ENCODE data around the gene SNX20. TPM values are rescaled to one million over a fixed set of nuclear protein-coding genes. Genes with fewer than 3 reads are reported as not detected.

Gene SNX20
- total RNA-seq, 1 donor from 2014 or later: 0.69 TPM

DNA sequence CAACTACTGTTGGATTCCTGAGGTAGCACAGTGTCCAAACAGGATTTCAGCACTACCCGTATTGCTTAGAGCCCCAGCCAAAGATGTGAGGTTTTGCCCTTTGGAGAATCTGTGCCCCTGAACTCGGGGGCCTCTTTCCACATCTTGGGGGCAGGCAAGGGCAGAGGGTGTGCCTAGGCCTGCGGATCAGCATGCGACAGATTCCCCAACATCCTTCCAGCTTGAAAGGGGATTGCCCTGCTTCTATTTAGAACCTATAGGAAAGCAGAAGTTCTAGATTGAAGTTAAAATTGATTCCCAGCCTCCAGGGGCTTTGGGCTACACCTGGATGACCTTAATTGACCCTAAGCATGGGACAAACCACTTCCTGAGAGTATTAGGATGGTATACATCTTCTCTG, 31.8 kb upstream of the SNX20 start:
- H3K4me1 ChIP-seq: peaks cover 15% of the 10 kb centered on the region
- no peaks in the 10 kb centered on the region for H3K36me3 ChIP-seq
- intact Hi-C loops (cut with micrococcal nuclease): no loop called here
- H3K27me3 ChIP-seq (ENCODE audit: low read depth): no peaks in the 10 kb centered on the region
- TF ChIP-seq, protein P1, sequence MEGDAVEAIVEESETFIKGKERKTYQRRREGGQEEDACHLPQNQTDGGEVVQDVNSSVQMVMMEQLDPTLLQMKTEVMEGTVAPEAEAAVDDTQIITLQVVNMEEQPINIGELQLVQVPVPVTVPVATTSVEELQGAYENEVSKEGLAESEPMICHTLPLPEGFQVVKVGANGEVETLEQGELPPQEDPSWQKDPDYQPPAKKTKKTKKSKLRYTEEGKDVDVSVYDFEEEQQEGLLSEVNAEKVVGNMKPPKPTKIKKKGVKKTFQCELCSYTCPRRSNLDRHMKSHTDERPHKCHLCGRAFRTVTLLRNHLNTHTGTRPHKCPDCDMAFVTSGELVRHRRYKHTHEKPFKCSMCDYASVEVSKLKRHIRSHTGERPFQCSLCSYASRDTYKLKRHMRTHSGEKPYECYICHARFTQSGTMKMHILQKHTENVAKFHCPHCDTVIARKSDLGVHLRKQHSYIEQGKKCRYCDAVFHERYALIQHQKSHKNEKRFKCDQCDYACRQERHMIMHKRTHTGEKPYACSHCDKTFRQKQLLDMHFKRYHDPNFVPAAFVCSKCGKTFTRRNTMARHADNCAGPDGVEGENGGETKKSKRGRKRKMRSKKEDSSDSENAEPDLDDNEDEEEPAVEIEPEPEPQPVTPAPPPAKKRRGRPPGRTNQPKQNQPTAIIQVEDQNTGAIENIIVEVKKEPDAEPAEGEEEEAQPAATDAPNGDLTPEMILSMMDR (IDR thresholded peaks at IDR 0.05; ENCODE audit: borderline replicate concordance): no peak
- no peak overlapping the region for H3K27ac ChIP-seq (replicated peaks)
- H3K4me3 ChIP-seq: no peak overlapping the region
- no peaks in the 10 kb centered on the region for H3K9me3 ChIP-seq (replicated peaks)
- no peak for DNase-seq

DNA sequence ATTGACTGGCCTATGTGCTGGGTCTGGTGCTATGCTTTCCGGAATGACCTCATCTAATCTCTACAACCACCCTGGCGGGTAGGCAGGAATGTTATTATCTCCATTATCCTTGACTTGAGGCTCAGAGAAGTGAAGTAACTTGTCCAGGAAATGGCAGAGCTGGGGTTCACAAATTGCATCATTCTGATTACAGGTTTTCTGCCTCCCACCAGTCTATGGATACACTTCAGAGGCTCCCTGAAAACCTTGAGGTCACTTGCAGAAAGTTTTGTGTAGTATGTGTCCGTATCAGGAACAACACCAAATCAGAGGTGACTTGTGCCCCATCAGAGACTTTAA, 31.4 kb upstream of the SNX20 start:
- H3K9me3 ChIP-seq (replicated peaks): no peaks in the 10 kb centered on the region
- H3K27me3 ChIP-seq (ENCODE audit: low read depth): no peaks in the 10 kb centered on the region
- no peak overlapping the region for H3K27ac ChIP-seq (replicated peaks)
- no peaks in the 10 kb centered on the region for H3K36me3 ChIP-seq
- intact Hi-C loops (cut with micrococcal nuclease): no loop called here
- H3K4me1 ChIP-seq: peaks cover 15% of the 10 kb centered on the region
- H3K4me3 ChIP-seq: no peak overlapping the region
- TF ChIP-seq, protein P1 (IDR thresholded peaks at IDR 0.05; ENCODE audit: borderline replicate concordance): no peak
- DNase-seq: no peak

DNA sequence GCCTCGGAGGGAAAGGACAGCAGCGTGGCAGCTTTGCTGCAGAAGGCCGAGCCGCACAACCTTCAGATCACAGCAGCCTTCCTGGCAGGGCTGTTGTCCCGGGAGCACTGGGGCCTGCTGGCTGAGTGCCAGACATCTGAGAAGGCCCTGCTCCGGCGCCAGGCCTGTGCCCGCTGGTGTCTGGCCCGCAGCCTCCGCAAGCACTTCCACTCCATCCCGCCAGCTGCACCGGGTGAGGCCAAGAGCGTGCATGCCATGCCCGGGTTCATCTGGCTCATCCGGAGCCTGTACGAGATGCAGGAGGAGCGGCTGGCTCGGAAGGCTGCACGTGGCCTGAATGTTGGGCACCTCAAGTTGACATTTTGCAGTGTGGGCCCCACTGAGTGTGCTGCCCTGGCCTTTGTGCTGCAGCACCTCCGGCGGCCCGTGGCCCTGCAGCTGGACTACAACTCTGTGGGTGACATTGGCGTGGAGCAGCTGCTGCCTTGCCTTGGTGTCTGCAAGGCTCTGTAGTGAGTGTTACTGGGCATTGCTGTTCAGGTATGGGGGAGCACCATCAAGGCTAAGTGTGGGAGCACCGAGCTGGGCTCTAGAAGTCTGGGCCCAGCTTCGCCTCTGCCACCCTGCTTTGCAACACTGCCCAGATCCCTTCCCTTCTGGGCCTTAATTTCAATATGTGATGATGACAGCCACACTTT, 30.9 kb upstream of the SNX20 start:
- Histone ChIP-seq H3K36me3 (no peaks in the 10 kb centered on the region), H3K4me1 (peaks cover 15% of the 10 kb centered on the region), H3K27ac (replicated peaks) (peak overlapping the region; percentile 36), H3K27me3 (ENCODE audit: low read depth) (no peaks in the 10 kb centered on the region), H3K4me3 (no peak overlapping the region), H3K9me3 (replicated peaks) (no peaks in the 10 kb centered on the region)
- intact Hi-C loops (cut with micrococcal nuclease): no loop called here
- DNase-seq: peak; percentile 59
- TF ChIP-seq, protein P1 (IDR thresholded peaks at IDR 0.05; ENCODE audit: borderline replicate concordance): no peak

DNA sequence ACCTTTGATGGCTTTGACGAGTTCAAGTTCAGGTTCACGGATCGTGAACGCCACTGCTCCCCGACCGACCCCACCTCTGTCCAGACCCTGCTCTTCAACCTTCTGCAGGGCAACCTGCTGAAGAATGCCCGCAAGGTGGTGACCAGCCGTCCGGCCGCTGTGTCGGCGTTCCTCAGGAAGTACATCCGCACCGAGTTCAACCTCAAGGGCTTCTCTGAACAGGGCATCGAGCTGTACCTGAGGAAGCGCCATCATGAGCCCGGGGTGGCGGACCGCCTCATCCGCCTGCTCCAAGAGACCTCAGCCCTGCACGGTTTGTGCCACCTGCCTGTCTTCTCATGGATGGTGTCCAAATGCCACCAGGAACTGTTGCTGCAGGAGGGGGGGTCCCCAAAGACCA, 29.9 kb upstream of the SNX20 start:
- Histone ChIP-seq H3K27ac (replicated peaks) (no peak overlapping the region), H3K27me3 (ENCODE audit: low read depth) (no peaks in the 10 kb centered on the region), H3K4me1 (peaks cover 15% of the 10 kb centered on the region), H3K4me3 (no peak overlapping the region), H3K9me3 (replicated peaks) (no peaks in the 10 kb centered on the region), H3K36me3 (no peaks in the 10 kb centered on the region)
- DNase-seq: no peak
- TF ChIP-seq, protein P1 (IDR thresholded peaks at IDR 0.05; ENCODE audit: borderline replicate concordance): no peak
- intact Hi-C loops (cut with micrococcal nuclease): no loop called here

DNA sequence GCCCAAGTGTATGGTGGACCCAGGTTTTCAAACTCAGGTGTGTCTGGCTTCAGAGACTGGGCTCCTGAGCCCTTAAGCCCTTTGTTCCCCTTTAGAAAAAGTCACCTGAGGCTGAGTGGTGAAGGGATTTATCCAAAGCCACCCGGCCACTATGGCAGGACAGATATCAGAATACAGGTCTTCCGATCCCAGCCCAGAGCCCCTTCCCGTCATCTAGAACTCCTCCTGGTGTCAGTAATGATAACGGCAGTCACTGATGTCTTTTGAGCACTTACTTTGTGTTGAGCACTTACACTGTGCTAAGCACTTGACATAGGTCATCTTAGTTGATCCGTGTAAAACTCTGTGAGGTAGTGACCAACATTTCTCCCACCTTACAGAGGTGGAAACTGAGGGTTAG, 28.9 kb upstream of the SNX20 start:
- no peak for DNase-seq
- intact Hi-C loops (cut with micrococcal nuclease): no loop called here
- Histone ChIP-seq H3K27ac (replicated peaks) (no peak overlapping the region), H3K4me3 (no peak overlapping the region), H3K9me3 (replicated peaks) (peaks cover 6% of the 10 kb centered on the region), H3K27me3 (ENCODE audit: low read depth) (no peaks in the 10 kb centered on the region), H3K4me1 (peaks cover 15% of the 10 kb centered on the region), H3K36me3 (no peaks in the 10 kb centered on the region)
- TF ChIP-seq, protein P1 (IDR thresholded peaks at IDR 0.05; ENCODE audit: borderline replicate concordance): no peak
